ENCODE results near the gene BCKDK.

The BCKDK gene

DNA sequence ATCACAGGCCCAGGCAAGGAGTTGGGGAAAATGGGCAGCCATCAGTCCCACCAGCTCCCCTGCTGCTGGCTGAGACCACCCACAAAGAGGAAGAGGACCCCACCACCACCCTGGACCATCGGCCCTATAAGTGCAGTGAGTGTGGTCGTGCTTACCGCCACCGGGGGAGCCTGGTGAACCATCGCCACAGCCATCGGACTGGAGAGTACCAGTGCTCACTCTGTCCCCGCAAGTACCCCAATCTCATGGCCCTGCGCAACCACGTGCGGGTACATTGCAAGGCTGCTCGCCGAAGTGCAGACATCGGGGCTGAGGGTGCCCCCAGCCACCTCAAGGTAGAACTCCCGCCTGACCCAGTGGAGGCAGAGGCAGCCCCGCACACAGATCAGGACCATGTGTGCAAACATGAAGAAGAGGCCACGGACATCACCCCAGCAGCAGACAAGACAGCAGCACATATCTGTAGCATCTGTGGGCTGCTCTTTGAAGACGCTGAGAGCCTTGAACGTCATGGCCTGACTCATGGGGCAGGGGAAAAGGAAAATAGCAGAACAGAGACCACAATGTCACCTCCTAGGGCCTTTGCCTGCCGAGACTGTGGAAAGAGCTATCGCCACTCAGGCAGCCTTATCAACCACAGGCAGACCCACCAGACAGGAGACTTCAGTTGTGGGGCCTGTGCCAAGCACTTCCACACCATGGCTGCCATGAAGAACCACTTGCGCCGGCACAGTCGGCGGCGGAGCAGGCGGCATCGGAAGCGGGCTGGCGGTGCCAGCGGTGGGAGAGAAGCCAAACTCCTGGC is 30.4 kb upstream of the BCKDK start (continued):
- TF ChIP-seq ZNF660 (tag by site-specific recombination; IDR thresholded peaks at IDR 0.05) = no peak

DNA sequence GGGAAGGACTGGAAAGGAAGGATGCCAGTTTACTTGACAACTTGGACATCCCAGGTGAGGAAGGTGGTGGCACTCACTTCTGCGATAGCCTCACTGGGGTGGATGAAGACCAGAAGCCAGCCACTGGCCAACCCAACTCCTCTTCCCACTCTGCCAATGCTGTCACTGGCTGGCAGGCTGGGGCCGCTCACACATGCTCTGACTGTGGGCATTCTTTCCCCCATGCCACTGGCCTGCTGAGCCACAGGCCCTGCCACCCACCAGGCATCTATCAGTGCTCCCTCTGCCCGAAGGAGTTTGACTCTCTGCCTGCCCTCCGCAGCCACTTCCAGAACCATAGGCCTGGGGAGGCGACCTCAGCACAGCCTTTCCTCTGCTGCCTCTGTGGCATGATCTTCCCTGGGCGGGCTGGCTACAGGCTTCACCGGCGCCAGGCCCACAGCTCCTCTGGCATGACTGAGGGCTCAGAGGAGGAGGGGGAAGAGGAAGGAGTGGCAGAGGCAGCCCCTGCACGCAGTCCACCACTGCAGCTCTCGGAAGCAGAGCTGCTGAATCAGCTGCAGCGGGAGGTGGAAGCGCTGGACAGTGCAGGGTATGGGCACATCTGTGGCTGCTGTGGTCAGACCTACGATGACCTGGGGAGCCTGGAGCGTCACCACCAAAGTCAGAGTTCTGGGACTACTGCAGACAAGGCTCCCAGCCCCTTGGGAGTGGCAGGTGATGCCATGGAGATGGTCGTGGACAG is 29.4 kb upstream of the BCKDK start:
- no peaks in the 10 kb centered on the region for H3K9me3 ChIP-seq (ENCODE audit: control insufficient read depth, insufficient read depth, low read depth, low read length)
- TF ChIP-seq, protein P1, sequence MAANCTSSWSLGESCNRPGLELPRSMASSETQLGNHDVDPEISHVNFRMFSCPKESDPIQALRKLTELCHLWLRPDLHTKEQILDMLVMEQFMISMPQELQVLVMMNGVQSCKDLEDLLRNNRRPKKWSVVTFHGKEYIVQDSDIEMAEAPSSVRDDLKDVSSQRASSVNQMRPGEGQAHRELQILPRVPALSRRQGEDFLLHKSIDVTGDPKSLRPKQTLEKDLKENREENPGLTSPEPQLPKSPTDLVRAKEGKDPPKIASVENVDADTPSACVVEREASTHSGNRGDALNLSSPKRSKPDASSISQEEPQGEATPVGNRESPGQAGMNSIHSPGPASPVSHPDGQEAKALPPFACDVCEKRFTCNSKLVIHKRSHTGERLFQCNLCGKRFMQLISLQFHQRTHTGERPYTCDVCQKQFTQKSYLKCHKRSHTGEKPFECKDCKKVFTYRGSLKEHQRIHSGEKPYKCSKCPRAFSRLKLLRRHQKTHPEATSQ (tag by site-specific recombination; IDR thresholded peaks at IDR 0.05) = no peak
- TF ChIP-seq, protein P2, sequence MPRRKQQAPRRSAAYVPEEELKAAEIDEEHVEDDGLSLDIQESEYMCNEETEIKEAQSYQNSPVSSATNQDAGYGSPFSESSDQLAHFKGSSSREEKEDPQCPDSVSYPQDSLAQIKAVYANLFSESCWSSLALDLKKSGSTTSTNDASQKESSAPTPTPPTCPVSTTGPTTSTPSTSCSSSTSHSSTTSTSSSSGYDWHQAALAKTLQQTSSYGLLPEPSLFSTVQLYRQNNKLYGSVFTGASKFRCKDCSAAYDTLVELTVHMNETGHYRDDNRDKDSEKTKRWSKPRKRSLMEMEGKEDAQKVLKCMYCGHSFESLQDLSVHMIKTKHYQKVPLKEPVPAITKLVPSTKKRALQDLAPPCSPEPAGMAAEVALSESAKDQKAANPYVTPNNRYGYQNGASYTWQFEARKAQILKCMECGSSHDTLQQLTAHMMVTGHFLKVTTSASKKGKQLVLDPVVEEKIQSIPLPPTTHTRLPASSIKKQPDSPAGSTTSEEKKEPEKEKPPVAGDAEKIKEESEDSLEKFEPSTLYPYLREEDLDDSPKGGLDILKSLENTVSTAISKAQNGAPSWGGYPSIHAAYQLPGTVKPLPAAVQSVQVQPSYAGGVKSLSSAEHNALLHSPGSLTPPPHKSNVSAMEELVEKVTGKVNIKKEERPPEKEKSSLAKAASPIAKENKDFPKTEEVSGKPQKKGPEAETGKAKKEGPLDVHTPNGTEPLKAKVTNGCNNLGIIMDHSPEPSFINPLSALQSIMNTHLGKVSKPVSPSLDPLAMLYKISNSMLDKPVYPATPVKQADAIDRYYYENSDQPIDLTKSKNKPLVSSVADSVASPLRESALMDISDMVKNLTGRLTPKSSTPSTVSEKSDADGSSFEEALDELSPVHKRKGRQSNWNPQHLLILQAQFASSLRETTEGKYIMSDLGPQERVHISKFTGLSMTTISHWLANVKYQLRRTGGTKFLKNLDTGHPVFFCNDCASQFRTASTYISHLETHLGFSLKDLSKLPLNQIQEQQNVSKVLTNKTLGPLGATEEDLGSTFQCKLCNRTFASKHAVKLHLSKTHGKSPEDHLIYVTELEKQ (tag by site-specific recombination; IDR thresholded peaks at IDR 0.05; ENCODE audit: borderline replicate concordance) = no peak
- CTCF ChIA-PET = interaction anchor here (0.6 kb wide), 1 partner anchor 93 kb away, joined by 3 read pairs; no protein-coding TSS in a partner anchor
- POLR2A ChIA-PET = interaction anchor here (1.7 kb wide), 1 partner anchor 39 kb away, joined by 3 read pairs; the partner anchor contains the start of gene KAT8
- no peak overlapping the region for H3K4me3 ChIP-seq (ENCODE audit: low read depth, low read length)
- H3K36me3 ChIP-seq (ENCODE audit: control insufficient read depth in 2 of 2, insufficient read depth in 1 of 2, low read length in 2 of 2) = peaks cover 0 to 77% of the 10 kb centered on the region in 2 experiments; a peak in 1 of 3 replicates
- H3K4me1 ChIP-seq (ENCODE audit: control insufficient read depth, insufficient read depth, low read length) = no peaks in the 10 kb centered on the region
- no peak overlapping the region for H3K27ac ChIP-seq (ENCODE audit: extremely low read depth, low read depth, low read length)

DNA sequence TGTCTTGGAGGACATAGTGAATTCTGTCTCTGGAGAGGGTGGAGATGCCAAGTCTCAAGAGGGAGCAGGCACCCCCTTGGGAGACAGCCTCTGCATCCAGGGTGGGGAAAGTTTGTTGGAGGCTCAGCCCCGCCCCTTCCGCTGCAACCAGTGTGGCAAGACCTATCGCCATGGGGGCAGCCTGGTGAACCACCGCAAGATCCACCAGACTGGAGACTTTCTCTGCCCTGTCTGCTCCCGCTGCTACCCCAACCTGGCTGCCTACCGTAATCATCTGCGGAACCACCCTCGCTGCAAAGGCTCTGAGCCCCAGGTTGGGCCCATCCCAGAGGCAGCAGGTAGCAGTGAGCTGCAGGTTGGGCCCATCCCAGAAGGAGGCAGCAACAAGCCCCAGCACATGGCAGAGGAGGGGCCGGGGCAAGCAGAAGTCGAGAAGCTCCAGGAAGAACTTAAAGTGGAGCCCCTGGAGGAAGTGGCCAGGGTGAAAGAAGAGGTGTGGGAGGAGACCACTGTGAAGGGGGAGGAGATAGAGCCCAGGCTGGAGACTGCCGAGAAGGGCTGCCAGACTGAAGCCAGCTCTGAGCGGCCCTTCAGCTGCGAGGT is 28.7 kb upstream of the BCKDK start:
- H3K9me3 ChIP-seq (ENCODE audit: control insufficient read depth, insufficient read depth, low read depth, low read length) = no peaks in the 10 kb centered on the region
- ChIA-PET CTCF (interaction anchor here (0.6 to 1.0 kb wide), 2 partner anchors 62 to 94 kb away, joined by 3 to 4 read pairs; no protein-coding TSS in a partner anchor), POLR2A (interaction anchor here (0.5 to 1.7 kb wide), 4 partner anchors 14 to 41 kb away, joined by 3 to 4 read pairs (median 3); partner anchors contain the start of genes KAT8 and VKORC1)
- H3K4me3 ChIP-seq (ENCODE audit: low read depth, low read length) = no peak overlapping the region
- H3K36me3 ChIP-seq (ENCODE audit: control insufficient read depth in 2 of 2, insufficient read depth in 1 of 2, low read length in 2 of 2) = peaks cover 0 to 78% of the 10 kb centered on the region in 2 experiments; a peak in 1 of 3 replicates
- H3K27ac ChIP-seq (ENCODE audit: extremely low read depth, low read depth, low read length) = no peak overlapping the region
- no peak for TF ChIP-seq ZBTB17 (tag by site-specific recombination; IDR thresholded peaks at IDR 0.05)
- TF ChIP-seq ZNF423 (tag by site-specific recombination; IDR thresholded peaks at IDR 0.05) = no peak
- no peak for TF ChIP-seq GLI2 (tag by site-specific recombination; IDR thresholded peaks at IDR 0.05; ENCODE audit: borderline replicate concordance, low read depth)
- no peak for TF ChIP-seq ZFP37 (tag by site-specific recombination; IDR thresholded peaks at IDR 0.05)
- TF ChIP-seq ZNF132 (tag by site-specific recombination; IDR thresholded peaks at IDR 0.05; ENCODE audit: borderline replicate concordance) = no peak
- TF ChIP-seq ZBTB20 (tag by site-specific recombination; IDR thresholded peaks at IDR 0.05) = no peak
- no peak for TF ChIP-seq ZNF660 (tag by site-specific recombination; IDR thresholded peaks at IDR 0.05)
- TF ChIP-seq ZNF391 (tag by site-specific recombination; IDR thresholded peaks at IDR 0.05; ENCODE audit: borderline replicate concordance, low read depth) = no peak
- no peak for TF ChIP-seq KLF7 (tag by site-specific recombination; IDR thresholded peaks at IDR 0.05; ENCODE audit: borderline replicate concordance)
- TF ChIP-seq ZBTB8A (tag by site-specific recombination; IDR thresholded peaks at IDR 0.05) = no peak
- TF ChIP-seq, protein P3, sequence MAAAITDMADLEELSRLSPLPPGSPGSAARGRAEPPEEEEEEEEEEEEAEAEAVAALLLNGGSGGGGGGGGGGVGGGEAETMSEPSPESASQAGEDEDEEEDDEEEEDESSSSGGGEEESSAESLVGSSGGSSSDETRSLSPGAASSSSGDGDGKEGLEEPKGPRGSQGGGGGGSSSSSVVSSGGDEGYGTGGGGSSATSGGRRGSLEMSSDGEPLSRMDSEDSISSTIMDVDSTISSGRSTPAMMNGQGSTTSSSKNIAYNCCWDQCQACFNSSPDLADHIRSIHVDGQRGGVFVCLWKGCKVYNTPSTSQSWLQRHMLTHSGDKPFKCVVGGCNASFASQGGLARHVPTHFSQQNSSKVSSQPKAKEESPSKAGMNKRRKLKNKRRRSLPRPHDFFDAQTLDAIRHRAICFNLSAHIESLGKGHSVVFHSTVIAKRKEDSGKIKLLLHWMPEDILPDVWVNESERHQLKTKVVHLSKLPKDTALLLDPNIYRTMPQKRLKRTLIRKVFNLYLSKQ (tag by site-specific recombination; IDR thresholded peaks at IDR 0.05; ENCODE audit: borderline replicate concordance) = no peak
- TF ChIP-seq ZNF169 (tag by site-specific recombination; IDR thresholded peaks at IDR 0.05) = no peak
- TF ChIP-seq ZBTB1 (tag by site-specific recombination; IDR thresholded peaks at IDR 0.05) = no peak
- no peak for TF ChIP-seq ZNF211 (tag by site-specific recombination; IDR thresholded peaks at IDR 0.05; ENCODE audit: low read depth)
- no peak for TF ChIP-seq SALL2 (tag by site-specific recombination; IDR thresholded peaks at IDR 0.05; ENCODE audit: borderline replicate concordance)
- TF ChIP-seq, protein P4, sequence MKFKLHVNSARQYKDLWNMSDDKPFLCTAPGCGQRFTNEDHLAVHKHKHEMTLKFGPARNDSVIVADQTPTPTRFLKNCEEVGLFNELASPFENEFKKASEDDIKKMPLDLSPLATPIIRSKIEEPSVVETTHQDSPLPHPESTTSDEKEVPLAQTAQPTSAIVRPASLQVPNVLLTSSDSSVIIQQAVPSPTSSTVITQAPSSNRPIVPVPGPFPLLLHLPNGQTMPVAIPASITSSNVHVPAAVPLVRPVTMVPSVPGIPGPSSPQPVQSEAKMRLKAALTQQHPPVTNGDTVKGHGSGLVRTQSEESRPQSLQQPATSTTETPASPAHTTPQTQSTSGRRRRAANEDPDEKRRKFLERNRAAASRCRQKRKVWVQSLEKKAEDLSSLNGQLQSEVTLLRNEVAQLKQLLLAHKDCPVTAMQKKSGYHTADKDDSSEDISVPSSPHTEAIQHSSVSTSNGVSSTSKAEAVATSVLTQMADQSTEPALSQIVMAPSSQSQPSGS (tag by site-specific recombination; IDR thresholded peaks at IDR 0.05; ENCODE audit: low read depth) = no peak
- H3K4me1 ChIP-seq (ENCODE audit: control insufficient read depth, insufficient read depth, low read length) = no peaks in the 10 kb centered on the region

Data from HEK293 (cell line).